SKM-1 (cell line): ENCODE data around the gene CCDC40.
"Not testable (repeated sequence)": the region's sequence is repeated elsewhere in the genome, so short reads cannot be mapped to it uniquely, and the experiment has no call there.

ENCODE experiments used
- DNase-seq: peaks from one replicate; lab custom pipeline; 2025; ENCODE audit not compliant: unreplicated experiment; lab: John Stamatoyannopoulos, UW

Gene CCDC40

GRCh38 chr17:80035937-80036714, at the start of gene CCDC40:
TSS of gene CCDC40 (plus strand) at chr17:80036642. CDS start at chr17:80036663, 21 bp downstream.
- DNase-seq = peak; percentile 45

DNA sequence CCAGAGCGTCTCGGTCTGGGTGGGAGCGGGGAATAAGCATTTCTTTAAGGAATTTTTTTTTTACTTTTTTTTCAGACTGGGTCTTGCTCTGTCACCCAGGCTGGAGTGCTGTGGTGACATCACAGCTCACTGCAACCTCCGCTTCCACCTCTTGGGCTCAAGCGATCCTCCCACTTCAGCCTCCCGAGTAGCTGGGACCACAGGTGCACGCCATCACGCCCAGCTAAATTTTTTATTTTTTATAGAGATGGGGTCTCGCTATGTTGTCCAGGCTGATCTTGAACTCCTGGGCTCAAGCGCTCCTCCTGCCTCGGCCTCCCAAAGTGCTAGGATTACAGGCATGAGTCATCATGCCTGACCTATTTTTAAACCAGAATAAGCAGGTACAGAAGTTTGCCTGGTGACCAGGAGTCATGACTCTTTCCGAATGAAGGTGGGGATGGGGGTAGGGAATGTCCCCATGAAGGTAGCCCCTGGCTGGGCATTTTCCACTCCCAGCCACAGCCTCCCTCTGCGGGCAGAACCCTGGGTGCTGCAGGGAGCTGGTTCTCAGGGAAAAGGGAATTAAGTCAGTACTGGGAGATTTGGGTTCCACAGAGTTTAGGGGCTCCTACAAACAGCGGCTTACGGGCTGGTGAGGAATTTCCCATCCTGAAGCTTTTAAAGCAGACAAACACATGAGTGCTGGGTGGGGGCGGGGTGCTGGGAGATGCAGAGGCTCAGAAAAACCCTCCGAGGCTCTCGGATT, 49.1 kb upstream of the CCDC40 start:
- no peak for DNase-seq

DNA sequence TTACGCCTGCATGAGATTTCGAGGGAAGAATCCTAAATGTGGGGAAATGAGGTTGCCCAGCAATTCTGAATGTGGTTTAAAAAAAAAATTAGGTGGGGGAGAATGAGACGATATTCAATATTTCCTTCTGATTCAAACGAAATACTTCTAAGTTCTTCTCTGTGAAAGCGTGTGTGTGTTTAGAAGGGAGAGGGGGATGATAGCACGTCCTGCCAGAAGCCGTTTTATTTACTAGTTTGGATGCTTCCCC, 48.6 kb upstream of the CCDC40 start:
- DNase-seq = no peak

GRCh38 chr17:79988185-79988971, 48.1 kb upstream of the CCDC40 start:
- no peak for DNase-seq

DNA sequence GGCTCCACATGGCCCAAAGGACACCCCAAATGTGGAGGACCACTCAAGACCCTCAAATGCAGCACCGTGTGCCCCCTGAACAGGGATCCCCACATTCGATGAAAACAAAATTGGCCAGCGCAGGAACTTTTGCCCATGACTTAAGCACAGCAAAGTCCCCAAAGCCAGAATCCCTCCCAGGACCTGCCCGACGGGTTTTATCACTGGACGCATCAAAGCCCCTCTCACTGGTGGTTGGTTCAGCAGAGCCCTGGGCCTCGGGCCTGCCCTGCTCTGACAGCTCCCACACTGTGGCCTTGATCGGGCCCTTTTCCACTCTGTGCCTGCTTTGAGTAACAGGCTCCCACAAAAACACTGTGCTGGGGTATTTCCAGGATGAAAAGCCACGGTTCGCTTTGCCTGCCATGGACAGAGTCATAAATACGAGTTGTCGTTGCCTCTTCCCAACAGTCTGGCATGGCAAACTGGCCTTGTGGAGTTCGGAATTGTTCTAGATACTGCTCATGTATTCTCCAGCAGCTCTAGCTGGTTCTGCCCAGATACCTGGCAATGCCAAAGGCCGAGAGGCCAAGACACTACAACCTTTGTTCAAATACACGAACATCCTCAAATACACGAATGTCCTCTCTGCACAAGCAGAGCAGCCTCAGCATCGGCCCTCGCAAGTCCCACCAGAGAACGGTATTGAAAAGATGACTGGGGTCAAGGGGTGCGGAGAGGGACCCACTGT, 47.2 kb upstream of the CCDC40 start:
- DNase-seq = no peak

GRCh38 chr17:79990051-79990592, 46.3 kb upstream of the CCDC40 start:
- DNase-seq = no peak

- no peak for DNase-seq
These were observed 45.7 kb upstream of the CCDC40 start for GRCh38 chr17:79990704-79991103.

GRCh38 chr17:79991140-79991923, 45.1 kb upstream of the CCDC40 start:
- peak; percentile 9 for DNase-seq

GRCh38 chr17:79991924-79992648, 44.4 kb upstream of the CCDC40 start:
- DNase-seq = no peak

DNA sequence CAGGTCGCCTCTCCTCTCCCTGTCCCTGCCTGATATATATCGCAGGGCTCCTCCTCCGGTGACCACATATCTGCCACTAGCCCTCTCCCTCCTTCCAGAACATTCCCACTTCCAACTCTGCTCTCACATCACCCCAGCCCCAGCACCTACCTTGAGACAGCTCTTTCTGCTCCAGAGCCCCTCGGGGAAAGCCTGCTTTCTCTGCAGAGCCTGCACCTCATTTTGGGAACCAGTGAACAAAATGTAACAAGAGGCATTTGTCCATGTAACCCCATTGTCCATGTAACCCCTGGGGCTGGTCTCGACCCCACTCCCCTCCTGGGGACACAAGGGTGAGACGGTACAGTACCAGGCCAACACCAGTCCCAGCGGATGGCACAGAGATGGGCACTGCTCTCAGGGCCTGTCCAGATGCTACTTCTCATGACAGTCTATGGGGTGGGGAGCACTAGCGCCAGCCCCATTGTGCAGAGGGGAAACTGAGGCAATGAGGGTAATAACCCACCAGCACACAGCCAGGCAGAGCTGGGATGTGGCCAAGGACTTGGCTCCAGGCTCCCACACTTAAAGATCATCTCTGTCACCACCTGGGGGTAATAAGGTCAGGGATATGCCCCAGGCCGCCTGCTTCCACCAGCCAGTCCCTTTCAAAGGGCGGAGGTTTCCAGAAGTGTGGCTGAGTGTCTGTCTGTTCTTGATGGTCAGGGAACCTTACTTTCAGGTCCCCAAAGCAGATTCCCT, 43.6 kb upstream of the CCDC40 start:
- DNase-seq = no peak

DNA sequence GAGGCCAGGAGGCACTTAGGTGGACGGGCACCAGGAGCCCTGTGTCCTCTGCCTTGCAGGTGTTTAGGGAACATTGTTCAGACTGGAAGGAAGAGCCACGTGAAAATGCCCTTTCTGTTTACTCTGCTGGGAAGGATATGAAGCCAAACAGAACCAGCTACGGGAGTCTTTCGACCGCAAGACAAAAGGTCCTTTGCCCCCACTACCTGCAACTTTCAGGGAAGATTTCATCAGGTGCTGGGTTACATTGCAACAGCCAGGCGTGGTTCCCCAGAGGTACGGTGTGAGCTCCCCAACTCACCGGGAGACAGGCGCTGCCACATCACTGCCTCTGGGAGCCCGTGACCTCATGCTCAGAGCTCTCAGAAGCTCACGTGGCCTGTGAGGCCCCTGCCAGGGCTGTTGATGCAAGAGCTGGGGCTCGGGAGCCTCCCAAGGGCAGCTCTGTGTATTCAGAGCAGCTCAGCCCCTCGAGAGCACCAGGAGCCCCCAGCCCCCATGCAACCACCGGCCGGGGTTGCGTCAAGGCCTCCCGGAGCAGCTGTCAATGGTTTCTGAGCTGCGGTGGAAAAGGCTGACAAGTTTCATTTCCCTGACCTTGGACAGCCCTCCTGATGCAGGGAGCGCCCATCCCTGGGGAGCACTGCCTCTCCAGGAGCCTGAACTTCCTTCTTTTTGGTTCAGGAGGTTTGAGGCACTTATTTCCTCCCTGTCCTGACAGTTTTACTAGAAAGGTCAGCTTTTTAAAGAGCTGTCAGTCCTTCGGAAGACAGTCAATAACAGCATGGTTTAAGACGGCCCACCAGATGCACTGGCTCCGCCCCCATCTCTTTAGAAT, 42.8 kb upstream of the CCDC40 start:
- DNase-seq = peak; percentile 50

GRCh38 chr17:79994228-79994569, 42.2 kb upstream of the CCDC40 start:
- DNase-seq = not testable (repeated sequence)

GRCh38 chr17:79994602-79995001, 41.8 kb upstream of the CCDC40 start:
- DNase-seq = no peak

DNA sequence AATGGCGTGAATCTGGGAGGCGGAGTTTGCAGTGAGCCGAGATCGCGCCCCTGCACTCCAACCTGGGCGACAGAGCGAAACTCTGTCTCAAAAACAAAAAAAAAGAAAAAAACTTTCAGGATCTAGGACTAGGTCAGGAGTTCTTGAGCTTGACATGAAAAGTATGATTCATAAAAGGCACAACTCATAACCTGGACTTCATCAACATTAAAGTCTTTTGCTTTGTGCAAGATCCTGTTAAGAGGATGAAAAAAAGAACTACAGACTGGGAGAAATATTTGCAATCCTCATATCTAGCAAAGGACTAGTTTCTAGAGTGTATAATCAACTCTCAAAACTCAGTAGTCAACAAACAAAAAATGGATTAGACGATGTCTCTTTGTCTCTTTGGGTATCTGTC, 40.7 kb upstream of the CCDC40 start:
- no peak for DNase-seq

DNA sequence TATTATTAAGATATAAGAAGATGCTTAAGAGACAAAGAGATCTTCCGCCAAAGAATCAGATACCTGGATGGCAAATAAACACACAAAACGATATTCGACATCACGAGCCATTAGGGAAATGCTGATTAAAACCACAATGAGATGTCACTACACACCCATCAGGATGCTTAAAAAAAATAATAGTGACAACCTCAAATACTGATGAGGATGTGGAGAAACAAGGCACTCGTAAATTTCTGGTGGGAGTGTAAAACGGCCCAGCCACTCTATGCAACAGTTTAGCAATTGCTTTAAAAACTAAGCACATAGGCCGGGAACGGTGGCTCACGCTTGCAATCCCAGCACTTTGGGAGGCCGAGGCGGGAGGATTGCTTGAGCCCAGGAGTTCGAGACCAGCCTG, 40.2 kb upstream of the CCDC40 start:
- no peak for DNase-seq

DNA sequence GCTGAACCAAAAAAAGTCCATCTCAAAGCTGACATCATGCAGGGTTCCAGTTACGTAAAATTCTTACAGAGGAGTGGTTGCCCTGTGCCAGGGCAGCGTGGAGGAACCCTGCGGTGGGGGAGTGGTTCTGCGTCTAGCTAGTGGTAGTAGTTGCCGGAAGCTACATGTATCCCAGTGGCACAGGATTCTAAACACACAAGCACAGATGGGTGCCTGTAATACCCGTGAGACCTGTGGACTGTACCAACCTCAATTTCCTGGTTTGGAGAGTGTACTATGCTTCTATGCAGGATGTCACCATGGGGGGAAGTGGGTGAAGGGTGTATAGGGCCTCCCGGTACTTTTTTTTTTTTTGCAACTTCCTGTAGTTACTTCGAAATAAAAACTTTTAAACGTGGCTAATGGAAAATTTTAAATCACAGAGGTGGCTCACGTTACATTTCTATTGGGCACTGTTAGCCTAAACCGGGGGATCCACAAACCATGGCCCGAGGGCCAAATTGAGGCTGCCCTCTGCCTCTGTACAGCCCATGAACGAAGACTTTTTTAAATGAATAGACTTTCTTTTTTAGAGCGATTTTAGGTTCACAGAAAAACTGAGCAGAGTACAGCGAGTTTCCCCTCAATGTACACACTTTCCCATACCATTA, 39.3 kb upstream of the CCDC40 start:
- peak; percentile 98 for DNase-seq

DNA sequence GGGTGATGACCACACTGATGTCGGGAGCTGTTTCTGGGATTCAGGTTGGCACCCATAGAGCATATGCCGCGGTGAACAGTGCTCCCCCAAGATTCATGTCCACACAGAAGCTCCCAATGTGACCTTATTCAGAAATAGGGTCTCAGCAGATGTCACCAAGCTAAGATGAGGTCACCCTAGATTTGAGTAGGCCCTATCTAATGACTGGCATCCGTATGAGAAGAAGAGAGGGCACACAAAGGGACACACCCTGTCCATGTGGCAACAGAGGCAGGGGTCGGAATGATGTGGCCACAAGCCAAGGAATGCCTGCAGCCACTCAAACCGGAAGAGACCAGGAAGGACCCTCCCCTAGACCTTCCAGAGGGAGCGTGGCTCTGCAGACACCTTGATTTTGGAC, 36.3 kb upstream of the CCDC40 start:
- no peak for DNase-seq
